Globus pallidus (tissue), 1 donor: ENCODE measurements around the gene TAP1.
"Not testable (repeated sequence)": the region's sequence is repeated elsewhere in the genome, so short reads cannot be mapped to it uniquely, and the experiment has no call there.

Experiments
- DNase-seq: peaks from one replicate; pipeline ENCODE4 v3.0.0-alpha.2; 2015; ENCODE audit warnings: low spot score

The TAP1 gene, protein sequence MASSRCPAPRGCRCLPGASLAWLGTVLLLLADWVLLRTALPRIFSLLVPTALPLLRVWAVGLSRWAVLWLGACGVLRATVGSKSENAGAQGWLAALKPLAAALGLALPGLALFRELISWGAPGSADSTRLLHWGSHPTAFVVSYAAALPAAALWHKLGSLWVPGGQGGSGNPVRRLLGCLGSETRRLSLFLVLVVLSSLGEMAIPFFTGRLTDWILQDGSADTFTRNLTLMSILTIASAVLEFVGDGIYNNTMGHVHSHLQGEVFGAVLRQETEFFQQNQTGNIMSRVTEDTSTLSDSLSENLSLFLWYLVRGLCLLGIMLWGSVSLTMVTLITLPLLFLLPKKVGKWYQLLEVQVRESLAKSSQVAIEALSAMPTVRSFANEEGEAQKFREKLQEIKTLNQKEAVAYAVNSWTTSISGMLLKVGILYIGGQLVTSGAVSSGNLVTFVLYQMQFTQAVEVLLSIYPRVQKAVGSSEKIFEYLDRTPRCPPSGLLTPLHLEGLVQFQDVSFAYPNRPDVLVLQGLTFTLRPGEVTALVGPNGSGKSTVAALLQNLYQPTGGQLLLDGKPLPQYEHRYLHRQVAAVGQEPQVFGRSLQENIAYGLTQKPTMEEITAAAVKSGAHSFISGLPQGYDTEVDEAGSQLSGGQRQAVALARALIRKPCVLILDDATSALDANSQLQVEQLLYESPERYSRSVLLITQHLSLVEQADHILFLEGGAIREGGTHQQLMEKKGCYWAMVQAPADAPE

DNA sequence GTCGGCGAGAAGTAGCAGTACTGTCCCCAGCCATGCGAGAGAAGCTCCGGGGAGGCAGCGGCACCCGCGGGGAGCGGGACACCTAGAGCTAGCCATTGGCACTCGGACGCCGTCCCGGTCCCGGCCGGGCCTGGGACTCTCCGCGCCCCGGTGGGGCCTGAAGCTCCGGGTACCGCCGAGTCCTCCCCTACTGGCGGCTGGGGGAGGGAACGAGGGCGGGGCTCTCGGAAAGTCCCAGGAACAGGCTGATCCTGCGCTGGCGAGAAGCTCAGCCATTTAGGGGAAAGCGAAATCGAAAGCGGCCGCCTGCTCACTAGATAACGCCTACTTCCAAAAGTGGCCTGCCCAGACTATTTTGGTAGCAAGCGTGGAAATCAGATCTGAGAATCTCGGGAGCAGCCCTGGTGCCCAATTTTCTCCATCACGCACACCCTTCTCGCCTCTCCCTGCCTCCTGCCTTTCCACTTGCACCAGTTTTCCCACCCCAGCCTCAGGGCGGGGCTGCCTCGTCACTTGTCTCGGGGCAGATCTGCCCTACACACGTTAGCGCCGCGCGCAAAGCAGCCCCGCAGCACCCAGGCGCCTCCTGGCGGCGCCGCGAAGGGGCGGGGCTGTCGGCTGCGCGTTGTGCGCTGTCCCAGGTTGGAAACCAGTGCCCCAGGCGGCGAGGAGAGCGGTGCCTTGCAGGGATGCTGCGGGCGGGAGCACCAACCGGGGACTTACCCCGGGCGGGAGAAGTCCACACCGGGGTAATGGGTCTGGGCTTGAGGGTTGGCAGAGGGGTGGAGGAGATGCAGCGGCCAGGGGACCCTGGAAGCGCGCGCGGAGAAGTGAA, at the start of gene TAP1, which contains the start of gene PSMB9:
TAP1 (minus strand) TSS at position 164 of the 835 bp plus-strand sequence; CDS start at position 96, 68 bp downstream.
PSMB9 (plus strand) TSS at position 652 of the 835 bp plus-strand sequence; CDS start at position 690, 38 bp downstream.
- DNase-seq = peak; percentile 96

DNA sequence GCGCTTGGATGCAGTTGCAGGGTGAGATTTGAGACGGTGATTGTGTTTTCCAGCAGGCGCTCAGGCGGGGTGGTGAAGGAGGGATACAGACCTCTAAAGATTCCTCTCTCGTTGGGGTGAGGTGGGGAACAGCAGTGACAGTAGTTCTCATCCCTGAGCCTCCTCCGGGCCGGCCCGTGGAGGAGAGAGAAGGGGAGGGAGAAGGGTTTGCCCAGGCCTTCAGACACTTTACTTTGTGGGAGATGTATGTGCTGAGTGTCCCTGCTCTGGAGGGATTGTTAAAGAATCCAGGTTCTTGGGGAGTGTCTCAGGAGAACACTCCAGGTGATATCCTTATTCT, 41.5 kb upstream of the TAP1 start:
- no peak for DNase-seq

DNA sequence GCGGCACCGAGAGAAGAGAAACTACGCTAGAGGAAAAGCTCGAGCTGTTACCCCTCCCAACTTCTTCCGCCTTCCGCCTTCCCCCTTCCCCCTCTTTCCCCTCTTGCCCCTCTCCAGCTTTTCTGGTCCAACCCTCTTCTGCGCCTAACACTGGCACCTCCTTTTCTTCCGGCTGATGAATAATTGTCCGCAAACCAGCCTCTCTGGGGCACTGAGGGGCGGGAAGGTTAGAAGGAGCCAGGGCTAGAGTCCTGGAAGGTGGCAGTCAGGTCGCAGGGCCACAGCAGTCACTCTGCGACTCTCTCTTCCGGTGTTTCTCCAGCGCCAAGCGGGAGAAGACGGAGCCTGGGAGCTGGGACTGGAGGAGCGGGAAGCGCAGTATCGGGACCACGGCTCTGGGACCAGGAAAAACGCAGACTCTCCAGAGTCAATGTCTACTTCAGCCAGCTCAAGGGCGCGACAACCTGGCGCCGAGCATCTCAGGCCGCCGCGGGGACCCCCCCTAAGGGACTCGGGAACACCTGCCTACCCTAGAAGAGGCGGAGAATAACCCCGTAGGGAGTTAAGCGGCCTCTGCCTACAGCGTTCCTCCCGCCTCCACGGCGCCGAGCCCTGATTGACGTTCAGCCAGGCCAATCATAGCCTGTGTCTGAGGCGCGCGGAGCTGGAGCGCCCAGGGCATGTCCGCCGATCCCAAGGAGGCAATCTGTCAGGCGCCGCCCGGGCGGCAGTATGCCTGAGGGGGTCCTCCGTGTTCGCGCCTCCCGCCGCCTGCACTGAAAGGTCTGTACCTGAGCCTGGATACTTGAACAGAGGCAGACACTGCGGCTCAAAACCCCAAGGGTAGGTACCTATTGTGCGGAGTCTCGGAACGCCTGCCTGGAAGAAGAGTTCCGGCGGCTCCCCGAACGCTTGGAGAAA, 40.8 kb upstream of the TAP1 start:
- DNase-seq = peak; percentile 91

DNA sequence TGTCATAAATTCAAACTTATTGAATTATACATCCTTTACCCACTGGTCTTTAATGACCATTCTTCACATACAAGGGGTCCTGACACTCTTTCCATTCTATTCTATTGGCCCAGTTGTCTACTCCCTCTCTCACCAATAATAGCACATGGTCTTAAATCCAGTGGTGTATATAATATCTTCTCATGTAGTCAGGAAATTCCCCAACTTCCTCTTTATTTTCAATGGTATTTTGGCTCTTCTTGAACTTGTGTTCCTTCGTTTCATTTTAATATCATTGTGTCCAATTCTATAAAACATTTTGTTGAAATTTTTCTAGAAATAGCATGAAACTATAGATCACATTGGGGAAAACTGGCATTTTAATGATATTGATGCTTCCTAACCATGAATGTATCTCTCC, 37.3 kb upstream of the TAP1 start:
- DNase-seq = no peak

DNA sequence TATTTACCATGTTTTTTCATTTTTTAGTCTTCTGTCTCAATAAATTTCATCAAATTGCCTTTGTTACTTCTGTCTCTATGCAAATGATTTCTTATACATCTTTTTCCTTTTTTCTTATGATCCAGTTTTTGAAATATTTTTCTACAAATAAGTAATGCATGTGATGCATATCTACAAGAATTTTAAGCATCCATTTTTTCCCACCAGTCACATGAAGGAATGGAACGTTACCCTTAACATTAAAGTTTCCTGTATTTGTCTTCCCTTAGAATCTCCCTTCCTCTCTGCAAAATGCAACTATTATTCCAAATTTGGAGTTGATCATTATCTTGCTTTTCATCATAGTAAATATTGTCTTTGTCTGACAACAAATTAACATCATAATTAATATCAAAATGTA, 36.0 kb upstream of the TAP1 start:
- no peak for DNase-seq

DNA sequence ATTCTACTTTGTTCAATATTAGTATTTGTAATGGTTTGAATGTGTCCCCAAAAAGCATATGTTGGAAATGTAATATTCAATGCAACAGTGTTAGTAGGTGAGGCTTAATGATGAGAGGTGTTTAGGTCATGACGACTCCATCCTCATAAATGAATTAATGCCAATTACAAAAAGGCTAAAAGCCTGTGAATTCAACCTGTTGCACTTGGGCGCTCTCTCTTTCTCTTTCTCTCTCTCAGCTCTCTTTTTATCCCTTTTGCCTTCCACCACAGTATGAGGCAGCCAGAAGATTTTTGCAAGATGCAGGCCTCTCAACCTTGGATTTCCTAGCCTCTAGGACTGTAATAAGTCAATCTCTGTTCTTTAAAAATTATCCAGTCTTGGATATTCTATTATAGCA, 35.1 kb upstream of the TAP1 start:
- DNase-seq = no peak

DNA sequence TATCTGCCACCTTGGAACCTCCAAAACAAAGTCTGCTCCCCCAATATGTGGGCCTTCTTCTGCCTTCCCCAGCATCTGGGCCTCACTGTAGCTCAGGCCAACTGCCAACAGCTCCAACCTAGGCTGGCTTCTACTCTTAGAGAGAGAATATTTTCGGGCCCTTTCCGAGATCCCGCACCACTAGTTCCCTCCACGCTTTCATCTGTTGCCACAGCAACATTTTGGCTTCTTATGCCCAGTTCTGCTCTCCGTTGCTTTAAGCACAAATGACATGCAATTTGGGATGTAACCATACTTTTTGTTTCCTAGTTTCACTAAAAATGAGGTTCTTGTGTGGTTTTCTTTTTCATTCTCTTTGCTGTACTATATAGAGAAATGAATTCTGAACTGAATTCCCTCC, 34.1 kb upstream of the TAP1 start:
- no peak for DNase-seq

DNA sequence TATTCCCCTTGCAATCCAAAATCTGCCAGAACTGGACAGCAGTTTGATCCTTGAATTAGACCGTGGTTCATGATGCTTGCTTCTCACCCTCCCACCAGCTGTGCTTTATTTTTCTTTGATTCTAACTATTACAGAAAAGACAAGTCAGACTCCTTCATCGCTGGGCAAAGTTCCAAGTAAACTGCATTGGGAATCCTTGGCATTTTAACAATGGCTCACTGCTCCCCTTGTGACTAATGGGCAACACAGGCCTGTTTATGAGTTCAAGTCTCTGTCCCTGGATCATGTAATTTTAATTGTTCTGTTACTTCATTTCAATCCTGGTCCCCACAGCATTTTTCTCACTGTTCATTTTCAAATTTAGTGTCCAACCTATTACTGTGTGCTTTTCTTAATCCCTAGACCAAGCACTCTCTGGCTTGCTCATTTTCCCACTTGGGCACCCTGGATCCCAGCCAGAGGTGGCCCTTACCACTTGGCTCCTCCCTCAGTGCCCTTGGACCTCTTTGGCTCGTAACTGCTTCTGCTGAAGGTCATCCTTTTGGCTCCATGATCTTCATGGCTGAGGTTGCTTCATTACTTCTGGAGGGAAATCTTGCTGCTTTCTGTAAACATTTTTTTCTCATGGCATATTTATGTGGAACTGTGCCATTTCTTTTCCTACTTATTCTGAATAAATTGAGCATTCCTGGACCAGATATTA, 33.3 kb upstream of the TAP1 start:
- DNase-seq = peak; percentile 10

DNA sequence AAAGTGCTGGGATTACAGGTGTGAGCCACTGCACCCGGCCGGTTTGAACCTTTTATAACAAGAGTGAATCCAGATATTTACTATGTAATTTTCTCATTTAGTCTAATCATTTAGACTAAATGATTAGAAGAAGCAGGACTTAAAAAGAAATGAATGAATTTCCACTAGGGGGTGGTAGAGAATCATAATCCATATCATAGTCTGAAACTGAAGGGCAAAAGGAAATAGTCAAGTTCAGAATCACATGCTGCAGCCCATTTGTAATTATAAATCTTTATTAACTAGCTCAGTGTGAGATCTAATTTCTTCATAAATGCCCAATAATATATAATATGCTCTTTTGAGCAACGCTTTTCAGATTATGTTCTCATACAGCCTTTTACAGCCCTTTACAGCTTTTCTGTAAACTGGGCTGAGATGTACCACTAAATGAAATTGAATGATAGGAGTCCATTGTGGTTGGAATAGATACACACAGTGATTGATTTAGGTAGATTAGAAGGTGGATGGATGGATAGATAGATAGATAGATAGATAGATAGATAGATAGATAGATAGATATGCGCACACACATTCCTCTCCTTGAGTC, 32.3 kb upstream of the TAP1 start:
- peak; percentile 82 for DNase-seq

DNA sequence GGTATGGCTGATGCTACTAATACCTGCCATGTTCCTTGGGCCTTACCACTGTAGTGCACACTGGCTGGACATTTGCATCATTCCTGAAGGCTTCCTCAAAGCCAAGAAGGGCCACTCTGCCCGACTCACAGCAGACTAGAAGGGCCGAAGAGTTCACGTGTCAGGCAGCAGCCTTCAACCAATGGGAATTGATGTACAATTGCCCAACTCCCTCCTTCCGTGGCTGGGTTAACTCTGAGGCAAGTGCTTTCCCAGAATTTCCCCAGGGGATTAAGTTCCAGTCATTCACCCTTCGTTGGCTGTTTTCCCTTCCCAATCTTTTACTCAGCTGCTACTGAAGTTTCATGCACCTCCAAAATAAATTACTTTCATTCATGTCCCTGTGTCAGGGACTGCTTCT, 30.3 kb upstream of the TAP1 start:
- no peak for DNase-seq

DNA sequence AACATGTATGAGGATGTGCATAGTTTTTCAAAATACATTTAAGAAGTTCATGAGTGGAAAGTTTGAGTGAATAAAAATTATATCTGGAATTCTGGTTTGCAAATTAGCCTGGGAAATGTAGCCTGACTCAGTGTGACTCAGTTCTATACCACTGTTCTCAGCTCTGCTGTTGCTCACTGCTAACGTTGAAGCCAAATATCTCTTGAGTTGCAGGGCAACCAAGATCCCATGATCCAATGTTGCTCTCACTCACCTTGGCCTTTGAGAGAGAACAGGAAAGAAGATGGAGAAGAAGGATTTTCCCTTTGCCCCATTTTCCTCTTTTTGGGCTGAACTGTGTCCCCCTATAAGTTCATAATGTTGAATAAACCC, 29.4 kb upstream of the TAP1 start:
- no peak for DNase-seq

DNA sequence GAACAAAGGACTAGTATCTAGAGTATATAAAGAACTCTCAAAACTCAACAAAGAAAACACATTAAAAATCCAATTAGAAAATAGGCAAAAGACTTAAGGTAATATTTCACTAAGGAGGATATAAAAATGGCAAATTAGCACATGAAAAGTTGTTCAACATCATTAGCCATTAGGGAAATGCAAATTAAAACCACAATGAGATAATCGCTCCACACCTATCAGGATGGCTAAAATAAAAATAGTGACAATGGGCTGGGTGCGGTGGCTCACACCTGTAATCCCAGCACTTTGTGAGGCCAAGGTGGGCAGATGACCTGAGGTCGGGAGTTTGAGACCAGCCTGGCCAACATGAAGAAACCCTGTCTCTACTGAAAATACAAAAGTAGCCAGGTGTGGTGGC, 27.5 kb upstream of the TAP1 start:
- not testable (repeated sequence) for DNase-seq

DNA sequence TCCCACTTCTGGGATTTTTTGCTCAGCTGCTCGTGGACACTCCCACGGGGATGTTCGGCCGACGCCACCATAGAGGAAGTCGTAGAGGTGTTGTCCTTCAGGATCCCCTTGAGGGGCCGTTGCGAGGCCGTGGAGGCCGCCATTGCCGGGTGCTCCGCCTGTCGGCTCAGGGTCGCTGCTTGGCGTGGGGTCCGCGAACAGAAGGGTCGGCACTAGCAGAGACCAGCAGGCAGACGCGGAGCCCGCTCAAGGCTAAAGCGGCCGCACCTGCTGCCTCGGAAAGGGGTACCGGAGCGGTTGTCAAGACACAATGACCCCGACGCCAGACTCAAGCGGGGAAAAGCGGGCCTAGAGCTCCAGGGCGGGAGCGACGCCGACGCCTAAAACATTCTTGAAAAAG, 26.2 kb upstream of the TAP1 start:
- no peak for DNase-seq

DNA sequence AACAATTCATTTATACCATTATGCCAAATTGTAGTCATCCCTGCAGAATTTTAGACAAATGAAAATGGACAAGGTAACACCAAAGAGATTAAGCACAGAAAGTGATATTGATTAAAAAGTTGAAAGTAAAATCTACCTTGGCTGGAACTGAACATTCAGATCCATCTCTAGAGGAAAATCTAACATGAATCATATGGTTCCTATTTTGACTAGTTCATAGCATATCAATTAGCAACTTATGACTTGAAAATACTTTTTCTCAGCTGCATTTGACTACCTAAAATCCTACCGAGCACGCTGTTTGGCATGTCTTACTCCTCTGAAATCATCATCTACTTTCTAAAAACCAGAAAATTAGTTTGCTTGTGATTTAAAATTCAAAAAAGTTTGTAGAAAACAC, 23.1 kb upstream of the TAP1 start:
- no peak for DNase-seq

DNA sequence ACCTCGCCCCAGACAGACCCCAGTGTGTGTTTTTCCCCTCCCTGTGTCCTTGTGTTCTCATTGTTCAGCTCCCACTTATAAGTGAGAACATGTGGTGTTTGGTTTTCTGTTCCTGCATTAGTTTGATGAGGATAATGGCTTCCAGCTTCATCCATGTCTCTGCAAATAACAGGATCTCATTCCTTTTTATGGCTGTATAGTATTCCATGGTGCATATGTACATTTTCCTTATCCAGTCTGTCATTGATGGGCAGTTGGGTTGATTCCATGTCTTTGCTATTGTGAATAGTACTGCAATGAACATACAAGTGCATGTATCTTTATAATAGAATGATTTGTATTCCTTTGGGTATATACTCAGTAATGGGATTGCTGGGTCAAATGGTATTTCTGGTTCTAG, 20.4 kb upstream of the TAP1 start:
- DNase-seq = not testable (repeated sequence)

DNA sequence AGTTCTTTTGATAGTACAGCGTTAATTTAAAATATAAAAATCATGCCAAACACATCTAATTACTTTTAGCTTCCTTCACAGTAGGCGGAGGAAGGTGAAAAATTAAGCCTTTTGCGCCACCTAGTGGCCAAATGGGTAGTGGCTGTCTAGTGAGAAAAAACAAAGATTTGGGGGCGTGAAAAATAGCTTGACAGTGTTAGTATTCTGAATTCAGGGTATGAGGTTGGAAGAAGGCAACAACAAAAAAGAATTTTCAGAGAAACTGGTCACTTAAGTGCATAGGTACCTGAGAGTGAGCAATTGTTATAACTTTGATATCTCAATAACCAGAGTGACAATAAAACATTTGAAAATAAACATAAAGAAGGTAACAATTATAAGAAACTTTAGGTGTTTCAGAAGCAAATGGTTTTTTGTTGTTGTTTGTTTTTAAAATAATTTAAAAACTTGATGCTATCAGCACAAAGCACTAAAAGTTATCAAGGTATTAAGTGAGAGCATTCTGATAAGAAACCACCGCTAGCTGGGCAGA, 14.8 kb upstream of the TAP1 start:
- peak; percentile 77 for DNase-seq

DNA sequence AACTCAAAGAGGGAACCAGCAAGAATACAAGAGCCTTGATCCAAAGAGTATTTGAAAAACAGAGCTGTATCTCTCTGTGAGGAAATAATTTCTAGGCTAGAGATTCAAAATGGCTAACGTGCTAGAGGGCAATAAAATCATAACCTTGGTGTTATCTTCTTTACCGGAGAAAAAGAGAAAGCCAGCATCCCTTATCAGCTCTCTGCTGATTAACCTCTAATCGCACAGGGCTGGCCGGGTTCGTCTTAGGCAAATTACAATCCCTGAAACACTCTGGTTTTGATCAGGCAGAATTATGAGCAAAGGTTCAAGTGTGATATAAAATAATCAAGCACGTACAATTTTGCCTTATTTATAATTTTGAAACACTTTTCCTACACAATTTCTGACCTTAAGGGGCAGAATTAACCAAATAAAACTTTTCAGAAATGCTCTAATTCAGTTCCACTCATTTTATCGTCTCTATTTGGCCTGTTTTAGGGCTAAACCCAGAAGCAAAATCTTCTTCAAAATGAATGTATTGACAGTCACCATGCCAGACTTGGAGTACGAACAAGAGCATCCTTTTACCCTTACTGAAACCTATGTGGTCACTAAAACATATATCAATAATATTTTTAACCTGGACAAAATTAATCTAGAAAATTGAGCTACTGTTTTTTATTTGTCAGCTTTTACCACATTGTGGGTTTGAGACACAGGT, 14.2 kb upstream of the TAP1 start:
- no peak for DNase-seq

DNA sequence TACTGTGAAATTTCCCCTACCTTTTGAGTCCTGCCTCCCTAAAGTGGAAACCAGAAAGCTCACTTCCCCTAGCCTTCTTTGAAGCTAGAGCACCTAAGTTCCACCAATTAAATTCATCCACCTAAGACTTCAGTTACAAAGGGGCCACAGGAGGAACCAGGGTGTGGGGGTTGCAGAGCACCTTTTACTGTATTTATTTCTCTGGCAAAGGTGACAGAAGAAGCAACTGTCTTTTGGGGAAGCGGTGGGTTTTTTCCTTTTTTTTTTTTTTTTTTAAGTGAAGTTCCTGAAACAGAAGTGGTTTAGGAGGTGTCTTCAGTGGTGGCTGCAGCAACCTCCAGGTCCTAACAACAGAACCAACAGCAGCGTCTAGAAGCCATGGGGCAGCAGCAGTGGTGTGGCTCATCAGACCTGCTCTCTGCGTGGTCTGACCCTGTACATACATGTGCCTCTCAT, 13.5 kb upstream of the TAP1 start:
- no peak for DNase-seq

DNA sequence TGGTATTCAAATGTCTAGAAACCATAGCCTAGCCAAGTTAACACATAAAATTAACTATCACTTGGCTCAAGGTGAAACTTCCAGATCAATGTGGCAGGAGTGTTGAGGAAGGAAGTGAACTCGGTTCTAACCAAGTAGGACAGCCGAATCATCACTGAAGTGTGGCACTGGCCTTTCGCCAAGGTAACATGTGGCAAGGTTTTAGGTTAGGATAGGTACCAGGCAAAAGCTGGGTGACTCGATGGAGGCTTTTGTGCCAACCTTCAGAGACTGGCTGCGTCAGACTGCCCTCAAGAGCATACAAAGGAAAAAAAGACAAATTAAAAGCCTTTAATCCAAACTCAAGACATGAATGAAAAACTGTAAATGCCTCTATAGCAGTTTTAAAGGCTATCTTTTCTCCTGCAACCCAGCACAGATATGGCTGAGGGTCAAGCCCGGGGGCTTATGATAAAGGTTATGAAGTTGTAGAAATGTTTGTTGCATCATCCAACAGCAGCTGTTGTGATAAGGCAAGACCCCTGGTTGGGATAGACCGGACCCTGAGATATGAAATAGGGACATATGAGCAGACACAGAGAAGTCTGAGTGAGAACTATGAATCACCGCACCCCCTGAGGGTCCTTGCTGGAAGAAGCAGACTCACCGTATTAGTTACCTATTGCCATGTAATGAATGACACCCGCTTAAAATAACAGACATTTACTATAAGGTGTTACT, 12.4 kb upstream of the TAP1 start:
- no peak for DNase-seq
